ENCODE measurements around the gene SCGB2A2.

DNA sequence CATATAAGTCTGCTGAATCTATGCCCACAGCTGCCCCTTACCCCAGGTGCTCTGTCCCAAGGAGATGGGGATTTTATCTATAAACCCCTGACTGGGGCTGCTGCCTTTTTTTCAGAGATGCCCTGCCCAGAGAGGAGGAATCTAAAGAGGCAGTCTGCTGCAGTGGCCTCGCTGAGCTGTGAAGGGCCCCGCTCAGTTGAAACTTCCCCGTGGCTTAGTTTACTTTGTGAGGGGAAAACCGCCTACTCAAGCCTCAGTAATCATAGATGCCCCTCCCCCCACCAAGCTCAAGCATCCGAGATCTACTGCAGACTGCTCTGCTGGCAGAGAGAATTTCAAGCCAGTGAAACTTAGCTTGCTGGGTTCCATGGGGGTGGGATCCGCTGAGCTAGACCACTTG is 36.3 kb downstream of the SCGB2A2 start:
- TF ChIP-seq POLR2A (IDR thresholded peaks at IDR 0.05) (no peak), CTCF (IDR thresholded peaks at IDR 0.05) (no peak), EP300 (IDR thresholded peaks at IDR 0.05) (no peak), POLR2AphosphoS5 (IDR thresholded peaks at IDR 0.05) (no peak)
